GM19043 (cell line): ENCODE data around the gene GPRIN1.

Experiments used
- ATAC-seq: cut with Tn5 transposase; IDR thresholded peaks from one replicate; pipeline ENCODE4 v1.9.1; 2021; ENCODE audit warnings: low read depth; ENCODE audit not compliant: unreplicated experiment

The GPRIN1 gene

GRCh38 chr5:176625512-176625911 lies 15.6 kb upstream of the GPRIN1 start:
- ATAC-seq = no peak

- ATAC-seq = no peak
Measured at GRCh38 chr5:176624938-176625337, 15.0 kb upstream of the GPRIN1 start.

- no peak for ATAC-seq
Measured at GRCh38 chr5:176624142-176624541, 14.2 kb upstream of the GPRIN1 start.

DNA sequence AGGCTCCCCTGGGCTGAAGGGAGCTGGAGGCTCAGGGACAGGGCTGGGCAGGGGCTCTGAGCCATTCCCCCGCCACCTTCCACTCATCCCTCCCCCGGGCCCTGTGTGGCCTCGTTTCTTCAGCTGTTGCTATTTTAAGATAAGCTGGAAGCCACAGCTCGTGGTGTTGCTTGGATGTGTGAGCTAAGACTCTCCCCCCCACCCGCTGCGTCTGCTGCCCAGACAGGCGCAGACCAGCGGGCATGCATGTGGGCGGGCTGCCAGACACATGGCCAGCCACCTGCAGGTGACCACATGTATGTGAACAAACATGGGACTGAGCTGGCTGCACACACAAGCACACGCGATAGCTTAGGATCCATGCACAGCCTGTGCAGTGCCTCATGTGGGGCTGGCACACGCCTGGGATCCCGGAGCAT lies 11.7 kb upstream of the GPRIN1 start:
- ATAC-seq = no peak

GRCh38 chr5:176620333-176620981 lies 10.5 kb upstream of the GPRIN1 start:
- ATAC-seq = no peak

DNA sequence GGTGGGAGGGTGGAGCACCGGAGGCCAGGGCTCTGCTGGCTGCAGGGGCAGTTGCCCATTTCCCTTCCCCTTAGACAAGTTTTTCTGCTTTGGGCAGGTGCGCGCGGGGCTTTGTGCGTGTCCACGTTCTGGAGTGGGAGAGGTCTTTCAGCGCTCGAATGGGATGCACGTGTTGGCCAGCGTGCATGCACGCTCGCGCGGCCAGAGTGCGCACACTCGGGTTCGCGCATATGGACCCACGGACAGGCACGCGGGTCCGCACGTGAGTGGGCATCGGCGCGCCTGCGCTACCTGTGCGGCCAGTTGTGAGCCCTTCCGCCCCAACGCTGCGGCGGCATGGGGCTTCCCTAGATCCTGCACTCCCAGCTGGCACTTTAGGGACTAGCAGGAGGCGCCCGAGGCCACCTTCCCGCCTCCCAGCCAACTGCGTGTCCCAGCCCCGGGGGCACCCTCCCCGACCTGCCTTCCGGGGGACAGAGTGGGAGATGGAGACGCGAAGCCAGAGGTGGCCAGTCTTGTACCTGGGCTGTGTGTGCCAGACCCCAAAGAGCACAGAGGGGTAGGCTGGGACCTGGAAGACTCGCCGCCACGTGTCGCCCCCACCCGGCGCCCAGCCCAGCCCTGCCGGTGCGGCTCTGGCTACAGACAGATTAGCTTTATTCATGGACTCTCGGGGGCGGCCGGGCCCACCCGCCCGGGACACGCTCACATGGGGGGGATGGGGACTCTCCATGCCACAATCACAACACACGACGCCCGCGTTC lies 9.8 kb upstream of the GPRIN1 start:
- no peak for ATAC-seq

GRCh38 chr5:176619203-176619568 lies 9.2 kb upstream of the GPRIN1 start:
- ATAC-seq = no peak

- ATAC-seq = no peak
Measured at GRCh38 chr5:176618783-176619182, 8.8 kb upstream of the GPRIN1 start.

- no peak for ATAC-seq
Measured at GRCh38 chr5:176616511-176616910, 6.6 kb upstream of the GPRIN1 start.

- ATAC-seq = no peak
Measured at GRCh38 chr5:176614805-176615478, 5.0 kb upstream of the GPRIN1 start.

DNA sequence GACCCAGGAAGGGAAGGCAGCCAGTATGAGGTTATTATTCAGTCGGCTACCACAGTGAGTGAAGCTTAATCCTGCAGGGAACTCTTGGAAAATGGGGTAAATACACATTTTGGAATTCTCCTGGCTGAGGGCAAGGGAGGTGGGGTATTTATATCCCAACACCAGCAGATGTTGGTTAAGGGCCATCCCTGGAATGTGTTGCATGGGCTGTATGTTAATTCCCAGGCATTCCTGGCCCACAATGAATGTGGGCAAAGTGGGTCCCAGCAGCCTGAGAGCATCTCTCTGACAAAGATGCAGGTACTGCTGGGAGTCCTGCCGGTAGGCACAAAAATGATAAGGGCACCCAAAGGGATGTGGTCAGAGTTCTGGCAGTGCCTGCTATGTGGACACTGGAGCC lies 2.9 kb upstream of the GPRIN1 start:
- ATAC-seq = no peak

DNA sequence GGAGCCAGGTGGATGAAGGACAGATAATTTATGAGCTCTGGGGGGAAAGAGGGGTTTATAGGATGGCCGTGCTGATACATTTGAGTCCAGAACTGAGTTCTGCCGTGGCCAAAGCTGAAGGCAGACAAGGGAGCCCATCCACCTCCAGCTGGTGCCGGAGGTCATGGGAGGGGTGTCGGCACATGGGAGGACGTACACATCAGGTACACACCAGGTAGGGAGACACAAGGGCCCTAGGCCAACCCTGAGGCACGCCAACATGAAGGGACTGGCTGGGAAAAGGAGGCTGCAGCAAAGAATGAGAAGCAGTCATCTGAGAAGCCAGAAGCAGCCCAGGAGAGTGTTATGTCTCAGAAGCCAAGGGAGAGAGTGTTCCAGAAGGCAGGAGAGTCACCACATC lies 2.1 kb upstream of the GPRIN1 start:
- ATAC-seq = no peak

- no peak for ATAC-seq
Measured at GRCh38 chr5:176611435-176611834, 1.5 kb upstream of the GPRIN1 start.

DNA sequence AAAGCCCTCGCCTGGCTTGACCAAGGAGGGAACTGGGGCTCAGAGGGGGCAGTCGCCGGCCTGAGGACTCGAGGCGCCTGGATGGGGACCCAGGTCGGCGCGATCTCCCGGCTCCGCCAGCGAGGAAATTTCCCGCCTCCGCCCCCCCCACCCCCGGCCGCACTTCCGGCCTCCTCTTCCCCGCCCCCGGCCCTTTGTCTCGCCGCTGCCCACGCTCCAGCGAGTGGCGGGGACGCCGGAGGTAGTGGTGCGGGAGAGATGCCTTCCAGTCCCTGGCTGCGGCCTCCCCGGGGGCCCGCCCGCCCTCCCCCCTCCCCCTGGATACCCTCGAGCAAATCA lies 448 bp upstream of the GPRIN1 start:
- no peak for ATAC-seq

- ATAC-seq = peak; percentile 29
Measured at GRCh38 chr5:176608937-176609723, 826 bp downstream of the GPRIN1 start.

DNA sequence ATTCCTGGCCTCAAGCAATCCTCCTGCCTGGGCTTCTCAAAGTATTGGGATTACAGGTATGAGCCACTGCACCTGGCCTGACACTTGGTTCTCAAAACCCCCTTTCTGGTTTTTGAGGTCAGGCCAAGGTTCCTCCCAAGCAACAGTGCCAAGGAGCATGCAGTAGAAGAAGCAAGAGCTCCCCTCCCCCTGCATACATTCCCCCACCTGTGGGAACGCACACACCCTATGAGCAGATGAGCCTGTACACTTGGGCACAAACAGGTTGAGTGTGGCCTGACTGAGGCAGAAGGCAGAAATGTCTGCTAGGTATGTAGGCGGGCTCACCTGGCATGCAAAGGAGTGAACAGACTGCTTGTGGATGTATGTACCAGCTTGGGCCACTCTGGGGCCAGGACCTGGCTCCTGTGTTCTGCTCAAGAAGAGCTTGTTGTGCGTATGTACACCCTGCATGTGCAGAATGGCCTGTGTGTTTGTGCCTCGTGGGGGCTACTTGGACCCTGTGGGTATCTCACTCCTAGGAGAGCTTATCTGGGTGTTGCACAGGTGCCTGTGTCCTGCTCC lies 1.7 kb downstream of the GPRIN1 start:
- no peak for ATAC-seq

- ATAC-seq = no peak
Measured at GRCh38 chr5:176606875-176607274, 3.1 kb downstream of the GPRIN1 start.

GRCh38 chr5:176606032-176606431 lies 3.9 kb downstream of the GPRIN1 start:
- no peak for ATAC-seq

DNA sequence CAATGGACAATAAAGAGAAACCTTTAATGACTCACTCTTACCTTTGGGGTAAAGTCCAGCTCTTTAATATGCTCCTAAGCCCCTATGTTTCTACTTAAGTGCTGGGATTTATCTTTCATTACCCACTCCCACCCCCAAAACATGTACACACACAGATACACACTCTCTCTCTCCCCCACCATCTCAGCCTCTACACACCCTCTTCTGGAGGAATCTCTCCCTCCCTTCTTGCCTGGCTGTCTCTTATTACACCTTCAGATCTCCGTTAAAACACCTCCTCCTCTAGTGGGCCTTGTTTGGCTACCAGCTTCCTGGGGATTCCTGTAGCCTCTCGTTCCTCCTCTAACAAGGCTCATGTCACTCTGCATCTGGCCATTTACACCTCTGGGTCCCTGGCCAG lies 6.9 kb downstream of the GPRIN1 start:
- ATAC-seq = no peak

DNA sequence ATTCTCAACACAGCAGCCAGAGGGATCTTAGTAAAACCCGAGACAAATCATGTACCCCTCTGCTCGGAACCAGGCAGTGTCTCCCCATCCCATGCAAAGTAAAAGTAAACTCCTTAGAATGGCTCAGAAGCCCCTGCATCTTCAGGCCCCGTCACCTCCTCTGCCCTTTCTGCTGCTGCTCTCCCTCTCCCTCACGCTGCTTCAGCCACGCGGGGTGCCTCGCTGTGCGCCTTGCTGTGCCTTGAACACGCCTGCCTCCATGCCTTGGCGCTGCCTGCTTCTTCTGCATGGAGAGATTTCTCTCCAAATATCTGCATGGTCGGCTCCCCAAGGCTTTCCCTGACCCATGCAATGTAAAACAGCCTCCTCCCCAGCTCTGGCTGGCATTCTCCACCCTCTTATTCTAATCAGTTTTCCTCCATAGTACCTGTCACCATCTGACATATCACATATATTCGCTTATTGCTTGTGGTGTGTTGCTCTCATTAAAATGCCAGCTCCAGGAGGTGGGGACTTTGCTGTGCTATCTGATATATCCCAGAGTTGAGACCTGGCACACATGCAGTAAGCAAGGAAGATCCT lies 8.0 kb downstream of the GPRIN1 start:
- no peak for ATAC-seq
